WTC11 (cell line): ENCODE measurements around the gene MX2. TPM values are rescaled to one million over a fixed set of nuclear protein-coding genes. Genes with fewer than 3 reads are reported as not detected.
A peak's percentile ranks its signal among the peaks of the same experiment; 100 is the strongest.

Experiments
- ATAC-seq: fragments of 200-7000 bp; cut with Tn5 transposase; 2 replicates; pipeline ENCODE4 v1.10.0; 2021; ENCODE audit warnings: mild to moderate bottlenecking, moderate library complexity
- CTCF ChIA-PET: fragments of 300-600 bp; sonication (Branson Sonifier 250); formaldehyde crosslinking; loops from one replicate; lab custom pipeline; 2021; ENCODE audit warnings: antibody characterized with exemption; lab: Charles Lee
- POLR2A ChIA-PET: fragments of 350-600 bp; sonication (Branson Sonifier 250); formaldehyde crosslinking; loops from one replicate; lab custom pipeline; 2021; ENCODE audit warnings: antibody characterized with exemption; lab: Charles Lee
- DNase-seq: peaks from one replicate; pipeline ENCODE4 v3.0.0; 2021; ENCODE audit warnings: low spot score
- H3K27ac Mint-ChIP-seq: 2 replicates; pipeline ENCODE4 v1.8.0; 2021; ENCODE audit warnings: mixed read lengths
- H3K27me3 Mint-ChIP-seq: 2 replicates; pipeline ENCODE4 v1.8.0; 2021; ENCODE audit warnings: low read depth, mild to moderate bottlenecking, moderate library complexity, mixed read lengths
- H3K36me3 Mint-ChIP-seq: 2 replicates; pipeline ENCODE4 v1.8.0; 2021; ENCODE audit warnings: mixed read lengths
- H3K4me1 Mint-ChIP-seq: 2 replicates; pipeline ENCODE4 v1.8.0; 2022; ENCODE audit warnings: mixed read lengths
- H3K4me3 Mint-ChIP-seq: 2 replicates; pipeline ENCODE4 v1.8.0; 2021; ENCODE audit warnings: mild to moderate bottlenecking, moderate library complexity, mixed read lengths
- H3K9me3 Mint-ChIP-seq: 2 replicates; pipeline ENCODE4 v1.8.0; 2021; ENCODE audit warnings: mixed read lengths
- AFF4 ChIP-seq: sonication (generic); formaldehyde crosslinking; IDR thresholded peaks from 2 replicates; pipeline ENCODE4 v1.8.1; 2023; ENCODE audit warnings: mild to moderate bottlenecking, missing genetic modification reagents, borderline replicate concordance
- ATF1 ChIP-seq: sonication (generic); formaldehyde crosslinking; IDR thresholded peaks from 2 replicates; pipeline ENCODE4 v1.8.1; 2023; ENCODE audit warnings: mild to moderate bottlenecking, moderate library complexity, missing genetic modification reagents
- ATF3 ChIP-seq: sonication (generic); formaldehyde crosslinking; conservative IDR thresholded peaks from 2 replicates; pipeline ENCODE4 v1.8.1; 2022; ENCODE audit warnings: mild to moderate bottlenecking, missing genetic modification reagents
- IRF1 ChIP-seq: sonication (generic); formaldehyde crosslinking; IDR thresholded peaks from 2 replicates; pipeline ENCODE4 v1.8.0; 2023; ENCODE audit warnings: missing genetic modification reagents
- NFATC4 ChIP-seq: fragments of 250-450 bp; sonication (Bioruptor Pico); IDR thresholded peaks from 2 replicates; pipeline ENCODE4 v1.9.0; 2021; ENCODE audit warnings: mild to moderate bottlenecking
- NR1H2 ChIP-seq: sonication (generic); formaldehyde crosslinking; IDR thresholded peaks from 2 replicates; pipeline ENCODE4 v1.9.0; 2021; ENCODE audit warnings: mild to moderate bottlenecking, moderate library complexity, missing genetic modification reagents
- SMAD4 ChIP-seq: sonication (generic); formaldehyde crosslinking; IDR thresholded peaks from 2 replicates; pipeline ENCODE4 v1.8.0; 2022; ENCODE audit warnings: mild to moderate bottlenecking, missing genetic modification reagents
- ZNF396 ChIP-seq: fragments of 250-450 bp; sonication (Bioruptor Pico); IDR thresholded peaks from 2 replicates; pipeline ENCODE4 v1.8.0; 2021; ENCODE audit warnings: mild to moderate bottlenecking, moderate library complexity, borderline replicate concordance
- ZNF425 ChIP-seq: fragments of 250-450 bp; sonication (Bioruptor Pico); conservative IDR thresholded peaks from 2 replicates; pipeline ENCODE4 v1.9.0; 2021; ENCODE audit warnings: mild to moderate bottlenecking
- total RNA-seq: library from RNA; stranded (reverse); gene quantifications from 3 replicates; pipeline ENCODE4 v1.2.3, GENCODE V29; 2021

Gene MX2
- total RNA-seq, 1 experiment from 2014 or later, result 2.6 TPM

GRCh38 chr21:41327753-41328152, 34.1 kb upstream of the MX2 start (continued):
- TF ChIP-seq AFF4 (no peak), ATF1 (no peak), IRF1 (CRISPR knock-in tag) (no peak), NR1H2 (CRISPR knock-in tag) (no peak)

GRCh38 chr21:41328660-41329607, 32.9 kb upstream of the MX2 start:
- Mint-ChIP-seq H3K4me1 (peaks cover 4% of the 10 kb centered on the region), H3K36me3 (peaks cover 16% of the 10 kb centered on the region), H3K27me3 (peaks cover 2% of the 10 kb centered on the region; the same call in 1 of the 2 replicates), H3K9me3 (peaks cover 24% of the 10 kb centered on the region), H3K4me3 (no peak overlapping the region), H3K27ac (peak overlapping the region; percentile 70)
- POLR2A ChIA-PET, result no interaction called here
- TF ChIP-seq ZNF396 (no peak), ATF3 (CRISPR knock-in tag) (no peak), ZNF425 (CRISPR knock-in tag) (no peak), SMAD4 (CRISPR knock-in tag) (no peak)
- no peak; the same call in 1 of the 2 replicates for ATAC-seq
- DNase-seq, result no peak
- CTCF ChIA-PET, result interaction anchor here (0.6 to 0.7 kb wide), 3 partner anchors 21 to 260 kb away, joined by 3 to 4 read pairs (median 3); no protein-coding TSS in a partner anchor

GRCh38 chr21:41333752-41334151, 28.1 kb upstream of the MX2 start:
- no peak for DNase-seq

More at GRCh38 chr21:41333752-41334151, 28.1 kb upstream of the MX2 start:
- Mint-ChIP-seq H3K36me3 (peaks cover 33% of the 10 kb centered on the region), H3K4me3 (no peak overlapping the region), H3K9me3 (peaks cover 47% of the 10 kb centered on the region), H3K4me1 (peaks cover 4% of the 10 kb centered on the region), H3K27me3 (peaks cover 3% of the 10 kb centered on the region; the same call in 1 of the 2 replicates), H3K27ac (no peak overlapping the region)
- CTCF ChIA-PET, result interaction anchor here (1.2 kb wide), 1 partner anchor 51 kb away, joined by 4 read pairs; no protein-coding TSS in a partner anchor
- no peak for ATAC-seq
- POLR2A ChIA-PET, result no interaction called here
- TF ChIP-seq ZNF425 (CRISPR knock-in tag), result no peak
- no peak for TF ChIP-seq NFATC4 (CRISPR knock-in tag)
